Mammary epithelial cell (primary cell): Measurements from ENCODE around the gene NNMT.

Source experiments
- EZH2 ChIP-seq: IDR thresholded peaks from 2 replicates; pipeline ENCODE4 v1.6.1; 2012; ENCODE audit warnings: low read length, inconsistent platforms, borderline replicate concordance
- TF ChIP-seq, protein P1 (sequence below), 2 donors: IDR thresholded peaks in 1 of 2; conservative IDR thresholded peaks in 1 of 2; 2 replicates each; pipeline ENCODE4 v1.5.1; 2011 to 2012; ENCODE audit warnings: inconsistent platforms in 2 of 2, low read length in 2 of 2, mild to moderate bottlenecking in 2 of 2, control low read depth in 1 of 2, low read depth in 1 of 2; ENCODE audit not compliant: insufficient read depth in 1 of 2; ENCODE audit errors: extremely low read depth in 1 of 2

DNA sequence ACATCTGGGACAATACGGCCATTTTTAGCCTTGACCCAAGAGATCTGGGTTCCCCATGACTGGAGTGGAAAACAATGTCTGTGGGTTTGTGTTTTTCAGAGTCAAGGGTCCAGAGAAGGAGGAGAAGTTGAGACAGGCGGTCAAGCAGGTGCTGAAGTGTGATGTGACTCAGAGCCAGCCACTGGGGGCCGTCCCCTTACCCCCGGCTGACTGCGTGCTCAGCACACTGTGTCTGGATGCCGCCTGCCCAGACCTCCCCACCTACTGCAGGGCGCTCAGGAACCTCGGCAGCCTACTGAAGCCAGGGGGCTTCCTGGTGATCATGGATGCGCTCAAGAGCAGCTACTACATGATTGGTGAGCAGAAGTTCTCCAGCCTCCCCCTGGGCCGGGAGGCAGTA is 15.7 kb downstream of the NNMT start:
- TF ChIP-seq, protein P1, sequence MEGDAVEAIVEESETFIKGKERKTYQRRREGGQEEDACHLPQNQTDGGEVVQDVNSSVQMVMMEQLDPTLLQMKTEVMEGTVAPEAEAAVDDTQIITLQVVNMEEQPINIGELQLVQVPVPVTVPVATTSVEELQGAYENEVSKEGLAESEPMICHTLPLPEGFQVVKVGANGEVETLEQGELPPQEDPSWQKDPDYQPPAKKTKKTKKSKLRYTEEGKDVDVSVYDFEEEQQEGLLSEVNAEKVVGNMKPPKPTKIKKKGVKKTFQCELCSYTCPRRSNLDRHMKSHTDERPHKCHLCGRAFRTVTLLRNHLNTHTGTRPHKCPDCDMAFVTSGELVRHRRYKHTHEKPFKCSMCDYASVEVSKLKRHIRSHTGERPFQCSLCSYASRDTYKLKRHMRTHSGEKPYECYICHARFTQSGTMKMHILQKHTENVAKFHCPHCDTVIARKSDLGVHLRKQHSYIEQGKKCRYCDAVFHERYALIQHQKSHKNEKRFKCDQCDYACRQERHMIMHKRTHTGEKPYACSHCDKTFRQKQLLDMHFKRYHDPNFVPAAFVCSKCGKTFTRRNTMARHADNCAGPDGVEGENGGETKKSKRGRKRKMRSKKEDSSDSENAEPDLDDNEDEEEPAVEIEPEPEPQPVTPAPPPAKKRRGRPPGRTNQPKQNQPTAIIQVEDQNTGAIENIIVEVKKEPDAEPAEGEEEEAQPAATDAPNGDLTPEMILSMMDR (conservative IDR thresholded peaks at IDR 0.05 in 1 of 2, IDR thresholded peaks at IDR 0.05 in 1 of 2; ENCODE audit: extremely low read depth in 1 of 2, insufficient read depth in 1 of 2, low read depth in 1 of 2, low read length in 2 of 2): no peak
- no peak for TF ChIP-seq EZH2
